Thyroid gland (tissue), 4 donors: Measurements from ENCODE around the gene DIRAS1. TPM values are rescaled to one million over a fixed set of nuclear protein-coding genes. Genes with fewer than 3 reads are reported as not detected.

Experiments
- DNase-seq, 2 donors: peaks; one replicate each; pipeline ENCODE4 v3.0.0-alpha.2; 2019
- H3K27ac ChIP-seq, 3 donors: fragments of 200-600 bp; sonication (generic); 1 replicate in 2 of 3; 2 replicates in 1 of 3; pipeline ENCODE4 v1.5.1; 2016 to 2019; ENCODE audit warnings: mild to moderate bottlenecking in 1 of 3, moderate library complexity in 1 of 3
- H3K27me3 ChIP-seq: fragments of 200-600 bp; sonication (generic); one replicate; pipeline ENCODE4 v1.5.1; 2019
- H3K36me3 ChIP-seq, 2 donors: fragments of 200-600 bp; sonication (generic); one replicate each; pipeline ENCODE4 v1.5.1; 2016 to 2019
- H3K4me1 ChIP-seq, 2 donors: fragments of 200-600 bp; sonication (generic); one replicate each; pipeline ENCODE4 v1.5.1; 2017 to 2019
- H3K4me3 ChIP-seq, 3 donors: fragments of 200-600 bp; sonication (generic); replicated peaks in 1 of 3; 1 replicate in 2 of 3; 2 replicates in 1 of 3; pipeline ENCODE4 v1.5.1; 2016; ENCODE audit warnings: mild to moderate bottlenecking in 1 of 3
- H3K9me3 ChIP-seq: fragments of 200-600 bp; sonication (generic); one replicate; pipeline ENCODE4 v1.5.1; 2017
- CTCF ChIP-seq, 6 experiments: fragments of 200-600 bp in 3 of 6; fragments of 450-650 bp in 3 of 6; sonication (generic) in 3 of 6; IDR thresholded peaks; one replicate each; pipeline ENCODE4 v1.5.1; 2016 to 2019; ENCODE audit warnings: antibody characterized with exemption in 6 of 6, mild to moderate bottlenecking in 2 of 6, inconsistent platforms in 1 of 6, moderate library complexity in 1 of 6
- POLR2A ChIP-seq, 2 donors: fragments of 450-650 bp; IDR thresholded peaks; one replicate each; pipeline ENCODE4 v1.6.1; 2017; ENCODE audit warnings: antibody characterized with exemption in 2 of 2, mild to moderate bottlenecking in 2 of 2, moderate library complexity in 1 of 2
- WGBS, 2 donors: methylation state at CpG; one replicate each; pipeline ENCODE4 v1.1.5; 2017; 5-methylcytosine and 5-hydroxymethylcytosine counted together
- intact Hi-C: fragments of 100-400 bp; cut with DNase I; formaldehyde crosslinking; loops from one replicate; pipeline ENCODE4 v1.15.1; 2023
- total RNA-seq, 4 donors: library from RNA; depleted of rRNA; stranded (reverse); fragments of >200 nt; gene quantifications; one replicate each; pipeline ENCODE4 v1.2.3, GENCODE V29; 2016

The DIRAS1 gene
- total RNA-seq, 4 donors from 2014 or later, result 0.27 to 0.67 (median 0.40) TPM

- H3K4me1 ChIP-seq, result no peaks in the 10 kb centered on the region
- WGBS, 2 donors, result 90 to 91% methylated on average over 17 to 28 of the region's 41 CpGs
- H3K4me3 ChIP-seq, result no peak overlapping the region
- no peaks in the 10 kb centered on the region for H3K9me3 ChIP-seq
- TF ChIP-seq CTCF (IDR thresholded peaks at IDR 0.05) (no peak), POLR2A (IDR thresholded peaks at IDR 0.05) (no peak)
- H3K27me3 ChIP-seq, result no peaks in the 10 kb centered on the region
- H3K27ac ChIP-seq, result no peak overlapping the region
- peaks cover 6 to 13% of the 10 kb centered on the region in 2 donors for H3K36me3 ChIP-seq
- intact Hi-C loops, result no loop called here
- DNase-seq, result no peak
Measured at GRCh38 chr19:2731181-2731995, 10.2 kb upstream of the DIRAS1 start.

- H3K4me1 ChIP-seq, result no peaks in the 10 kb centered on the region
- no peak overlapping the region for H3K4me3 ChIP-seq
- H3K36me3 ChIP-seq, result peaks cover 4 to 5% of the 10 kb centered on the region in 2 donors
- no peak overlapping the region for H3K27ac ChIP-seq
- DNase-seq, result no peak
- no peaks in the 10 kb centered on the region for H3K27me3 ChIP-seq
- H3K9me3 ChIP-seq, result no peaks in the 10 kb centered on the region
- intact Hi-C loops, result no loop called here
- TF ChIP-seq POLR2A (IDR thresholded peaks at IDR 0.05) (no peak), CTCF (IDR thresholded peaks at IDR 0.05) (no peak)
- 81 to 90% methylated on average over 15 to 17 of the region's 26 CpGs for WGBS, 2 donors
Measured at GRCh38 chr19:2729943-2730818, 9.0 kb upstream of the DIRAS1 start.

- Histone ChIP-seq H3K4me3 (no peak overlapping the region), H3K36me3 (peaks cover 4 to 5% of the 10 kb centered on the region in 2 donors), H3K4me1 (no peaks in the 10 kb centered on the region), H3K9me3 (no peaks in the 10 kb centered on the region), H3K27me3 (no peaks in the 10 kb centered on the region), H3K27ac (no peak overlapping the region)
- 84 to 89% methylated on average over 23 of the region's 23 CpGs for whole genome bisulfite sequencing, 2 donors
- no peak for DNase-seq
- TF ChIP-seq CTCF (IDR thresholded peaks at IDR 0.05), result no peak
- intact Hi-C loops, result no loop called here
Measured at GRCh38 chr19:2728783-2729387, 7.7 kb upstream of the DIRAS1 start.

GRCh38 chr19:2727640-2727944 lies 6.4 kb upstream of the DIRAS1 start:
- intact Hi-C loops, result no loop called here
- no peak for DNase-seq
- 60 to 79% methylated on average over 12 to 15 of the region's 16 CpGs for WGBS, 2 donors

More at GRCh38 chr19:2727640-2727944, 6.4 kb upstream of the DIRAS1 start:
- Histone ChIP-seq H3K4me1 (peaks cover 0 to 8% of the 10 kb centered on the region in 2 donors), H3K4me3 (no peak overlapping the region), H3K27ac (no peak overlapping the region), H3K36me3 (no peaks in the 10 kb centered on the region), H3K9me3 (no peaks in the 10 kb centered on the region), H3K27me3 (no peaks in the 10 kb centered on the region)
- TF ChIP-seq CTCF (IDR thresholded peaks at IDR 0.05) (no peak), POLR2A (IDR thresholded peaks at IDR 0.05) (no peak)
